ENCODE measurements around the gene GDI1.

Gene GDI1

GRCh38 chrX:154483325-154483724 lies 46.4 kb downstream of the GDI1 start:
- H3K9me3 ChIP-seq: no peaks in the 10 kb centered on the region
- H3K27me3 ChIP-seq: no peaks in the 10 kb centered on the region
- H3K4me1 ChIP-seq (ENCODE audit: control insufficient read depth in 1 of 2, insufficient read depth in 1 of 2, low read depth in 1 of 2, low read length in 1 of 2): peaks cover 29 to 34% of the 10 kb centered on the region in 2 experiments
- no peaks in the 10 kb centered on the region for H3K36me3 ChIP-seq
- H3K27ac ChIP-seq: no peak overlapping the region
- no peak overlapping the region for H3K4me3 ChIP-seq (ENCODE audit: low read depth in 1 of 2, low read length in 1 of 2)
- TF ChIP-seq, protein P1, sequence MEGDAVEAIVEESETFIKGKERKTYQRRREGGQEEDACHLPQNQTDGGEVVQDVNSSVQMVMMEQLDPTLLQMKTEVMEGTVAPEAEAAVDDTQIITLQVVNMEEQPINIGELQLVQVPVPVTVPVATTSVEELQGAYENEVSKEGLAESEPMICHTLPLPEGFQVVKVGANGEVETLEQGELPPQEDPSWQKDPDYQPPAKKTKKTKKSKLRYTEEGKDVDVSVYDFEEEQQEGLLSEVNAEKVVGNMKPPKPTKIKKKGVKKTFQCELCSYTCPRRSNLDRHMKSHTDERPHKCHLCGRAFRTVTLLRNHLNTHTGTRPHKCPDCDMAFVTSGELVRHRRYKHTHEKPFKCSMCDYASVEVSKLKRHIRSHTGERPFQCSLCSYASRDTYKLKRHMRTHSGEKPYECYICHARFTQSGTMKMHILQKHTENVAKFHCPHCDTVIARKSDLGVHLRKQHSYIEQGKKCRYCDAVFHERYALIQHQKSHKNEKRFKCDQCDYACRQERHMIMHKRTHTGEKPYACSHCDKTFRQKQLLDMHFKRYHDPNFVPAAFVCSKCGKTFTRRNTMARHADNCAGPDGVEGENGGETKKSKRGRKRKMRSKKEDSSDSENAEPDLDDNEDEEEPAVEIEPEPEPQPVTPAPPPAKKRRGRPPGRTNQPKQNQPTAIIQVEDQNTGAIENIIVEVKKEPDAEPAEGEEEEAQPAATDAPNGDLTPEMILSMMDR (IDR thresholded peaks at IDR 0.05): no peak

DNA sequence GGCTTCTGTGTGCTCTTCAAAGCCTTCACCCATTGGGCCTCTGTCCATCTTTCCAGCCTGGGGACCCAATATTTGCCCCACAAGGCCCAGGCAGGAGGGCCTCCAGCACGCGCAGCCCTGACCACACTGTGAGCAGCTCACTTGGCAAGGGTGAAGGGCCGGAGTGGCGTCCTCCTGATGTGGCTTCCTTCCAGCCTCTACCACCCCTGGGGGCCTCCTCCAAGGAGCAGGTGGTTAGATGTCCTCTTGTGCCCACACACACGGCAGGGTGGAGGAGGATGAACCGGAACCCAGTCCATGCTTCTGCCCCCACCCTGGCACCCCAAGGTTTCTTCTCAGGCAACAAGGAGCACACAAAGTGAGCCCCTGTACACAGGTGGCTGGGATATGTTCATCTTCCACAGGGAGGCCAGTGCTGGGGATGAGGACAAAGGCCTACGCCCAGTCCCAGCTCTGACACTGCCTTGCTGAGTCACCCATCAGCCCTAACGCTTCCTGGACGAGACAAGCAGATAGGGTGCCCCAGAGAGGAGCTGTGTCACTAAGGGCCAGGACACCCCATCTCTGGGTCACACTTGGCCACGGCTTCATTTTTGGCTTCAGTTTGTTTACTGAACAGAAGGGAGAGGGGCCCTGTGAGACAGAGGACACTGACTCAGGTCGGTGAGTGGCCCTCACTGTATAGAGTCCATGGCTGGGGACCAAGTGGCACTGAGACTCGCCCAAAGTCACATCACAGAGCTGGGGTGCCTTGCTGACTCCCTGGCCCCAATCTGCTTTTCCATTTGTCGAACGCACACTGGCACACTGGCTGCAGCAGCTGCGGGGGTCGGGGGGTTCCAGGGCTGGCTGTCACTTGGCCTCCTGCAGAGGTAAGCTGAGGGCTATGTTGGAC lies 47.5 kb downstream of the GDI1 start:
- Histone ChIP-seq H3K27me3 (no peaks in the 10 kb centered on the region), H3K27ac (peak overlapping the region; percentile 31), H3K9me3 (no peaks in the 10 kb centered on the region), H3K4me3 (ENCODE audit: low read depth in 1 of 2, low read length in 1 of 2) (no peak overlapping the region), H3K4me1 (ENCODE audit: control insufficient read depth in 1 of 2, insufficient read depth in 1 of 2, low read depth in 1 of 2, low read length in 1 of 2) (peaks cover 34 to 39% of the 10 kb centered on the region in 2 experiments), H3K36me3 (no peaks in the 10 kb centered on the region)
- TF ChIP-seq, protein P1 (IDR thresholded peaks at IDR 0.05): no peak

- Histone ChIP-seq H3K4me1 (ENCODE audit: control insufficient read depth in 1 of 2, insufficient read depth in 1 of 2, low read depth in 1 of 2, low read length in 1 of 2) (peaks cover 36 to 41% of the 10 kb centered on the region in 2 experiments), H3K9me3 (no peaks in the 10 kb centered on the region), H3K4me3 (ENCODE audit: low read depth in 1 of 2, low read length in 1 of 2) (peak overlapping the region; percentile 66), H3K36me3 (no peaks in the 10 kb centered on the region), H3K27me3 (no peaks in the 10 kb centered on the region), H3K27ac (peak overlapping the region; percentile 73)
- TF ChIP-seq, protein P1 (IDR thresholded peaks at IDR 0.05): no peak
Observed at GRCh38 chrX:154485150-154486051, 48.4 kb downstream of the GDI1 start.

- TF ChIP-seq, protein P1 (IDR thresholded peaks at IDR 0.05): no peak
- Histone ChIP-seq H3K27ac (peak overlapping the region; percentile 73), H3K36me3 (no peaks in the 10 kb centered on the region), H3K27me3 (no peaks in the 10 kb centered on the region), H3K4me1 (ENCODE audit: control insufficient read depth in 1 of 2, insufficient read depth in 1 of 2, low read depth in 1 of 2, low read length in 1 of 2) (peaks cover 36 to 41% of the 10 kb centered on the region in 2 experiments), H3K4me3 (ENCODE audit: low read depth in 1 of 2, low read length in 1 of 2) (peak overlapping the region; percentile 66), H3K9me3 (no peaks in the 10 kb centered on the region)
Observed at GRCh38 chrX:154486052-154486395, 49.1 kb downstream of the GDI1 start.

DNA sequence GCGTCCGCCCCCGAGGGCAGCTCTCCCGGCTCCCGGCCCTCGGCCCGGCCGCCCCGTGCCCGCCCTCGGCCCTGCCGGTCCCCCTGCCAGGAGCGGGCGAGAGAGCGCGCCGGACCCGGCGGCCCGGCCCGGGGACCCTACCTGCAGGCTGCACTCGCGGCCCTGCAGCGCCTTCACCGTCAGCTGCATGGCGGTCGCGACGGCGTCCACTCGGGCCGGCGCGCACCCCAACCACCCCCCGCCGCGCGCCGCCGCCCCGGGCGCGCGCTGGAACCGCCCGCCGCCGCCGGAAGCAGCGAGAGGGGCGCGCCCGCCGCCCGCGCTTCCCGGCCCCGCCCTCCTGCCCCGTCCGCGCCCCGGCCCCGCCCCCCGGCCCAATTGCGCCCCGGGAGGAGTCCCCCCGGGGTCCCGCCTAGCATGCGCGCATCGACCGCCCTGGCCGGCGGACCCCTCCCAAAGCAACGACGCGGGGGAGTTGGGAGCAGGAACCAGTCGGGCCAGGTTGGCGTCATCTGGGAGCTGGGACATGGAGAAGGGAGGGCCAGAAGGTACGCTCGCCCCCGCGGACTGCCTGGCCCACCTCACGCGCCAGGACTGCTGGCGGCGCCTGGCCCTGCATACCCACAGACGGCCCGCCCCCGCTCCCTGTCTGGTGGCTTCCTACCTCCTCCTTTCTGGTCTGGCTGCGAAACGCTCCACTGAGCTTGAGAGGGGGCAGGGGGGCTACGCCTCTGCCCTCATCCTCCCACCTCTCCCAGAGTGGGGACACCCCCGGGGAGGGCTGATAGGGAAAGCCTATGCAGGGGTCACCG lies 49.6 kb downstream of the GDI1 start, which contains the start of gene UBL4A:
Gene UBL4A (minus strand): TSS at position 220 of the 812 bp plus-strand sequence. CDS start 31 bp downstream, at position 189.
- H3K36me3 ChIP-seq: no peaks in the 10 kb centered on the region
- peak within 1 kb of the TSS; percentile 66 for H3K4me3 ChIP-seq (ENCODE audit: low read depth in 1 of 2, low read length in 1 of 2)
- H3K27me3 ChIP-seq: no peaks in the 10 kb centered on the region
- H3K9me3 ChIP-seq: no peaks in the 10 kb centered on the region
- peaks cover 41 to 46% of the 10 kb centered on the region in 2 experiments for H3K4me1 ChIP-seq (ENCODE audit: control insufficient read depth in 1 of 2, insufficient read depth in 1 of 2, low read depth in 1 of 2, low read length in 1 of 2)
- H3K27ac ChIP-seq: peak within 1 kb of the TSS; percentile 73
- TF ChIP-seq, protein P1 (IDR thresholded peaks at IDR 0.05): no peak

Data from neutrophil (primary cell).